ENCODE results near the gene PARS2. TPM values are rescaled to one million over a fixed set of nuclear protein-coding genes. Genes with fewer than 3 reads are reported as not detected.
"Not testable (repeated sequence)": the region's sequence is repeated elsewhere in the genome, so short reads cannot be mapped to it uniquely, and the experiment has no call there.

The PARS2 gene
- total and polyA plus RNA-seq, 12 donors = 1.2 to 16.1 (median 7.5) TPM

DNA sequence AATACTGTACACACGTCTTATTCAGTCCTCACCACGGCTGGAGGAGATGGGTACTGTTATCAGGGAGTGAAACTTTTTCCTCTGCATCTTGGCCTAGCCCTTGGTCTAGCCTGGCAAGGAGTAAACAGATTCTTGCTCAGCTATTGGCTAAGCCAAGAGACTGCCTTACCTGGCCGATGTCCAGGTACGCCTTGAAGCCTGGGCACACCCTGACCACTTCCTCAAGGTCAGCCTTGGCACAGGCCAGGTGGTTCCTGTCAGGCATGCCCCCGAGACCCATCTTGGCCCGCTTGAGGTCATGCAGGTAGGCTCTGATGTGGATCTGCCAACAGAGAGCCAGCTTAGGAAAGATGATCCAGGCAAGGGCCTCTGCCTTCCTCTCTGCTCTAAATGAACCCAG is 17.8 kb upstream of the PARS2 start:
- H3K27ac ChIP-seq = no peak overlapping the region
- no peaks in the 10 kb centered on the region for H3K36me3 ChIP-seq (replicated peaks in 1 of 2)
- H3K27me3 ChIP-seq = peaks cover 9% of the 10 kb centered on the region
- no peak overlapping the region for H3K4me3 ChIP-seq
- intact Hi-C loops (cut with DNase I) = no loop called here
- H3K9me3 ChIP-seq (replicated peaks in 1 of 3) = no peaks in the 10 kb centered on the region
- TF ChIP-seq POLR2A (IDR thresholded peaks at IDR 0.05) (no peak), CTCF (IDR thresholded peaks at IDR 0.05) (no peak)
- 78 to 88% (median 83%) methylated on average over 2 to 6 of the region's 6 CpGs for WGBS, 4 donors
- H3K4me1 ChIP-seq (replicated peaks in 1 of 2) = no peaks in the 10 kb centered on the region
- no peak for DNase-seq

- DNase-seq = no peak
- no peak overlapping the region for H3K27ac ChIP-seq
- H3K4me1 ChIP-seq (replicated peaks in 1 of 2) = no peaks in the 10 kb centered on the region
- intact Hi-C loops (cut with DNase I) = no loop called here
- WGBS, 4 donors = 23 to 39% (median 31%) methylated on average over 18 to 74 of the region's 74 CpGs
- H3K27me3 ChIP-seq = peaks cover 9% of the 10 kb centered on the region
- no peaks in the 10 kb centered on the region for H3K9me3 ChIP-seq (replicated peaks in 1 of 3)
- H3K36me3 ChIP-seq (replicated peaks in 1 of 2) = no peaks in the 10 kb centered on the region
- H3K4me3 ChIP-seq = no peak overlapping the region
- TF ChIP-seq POLR2A (IDR thresholded peaks at IDR 0.05) (no peak), CTCF (IDR thresholded peaks at IDR 0.05) (no peak)
Measured at GRCh38 chr1:54781023-54781723, 16.9 kb upstream of the PARS2 start.

GRCh38 chr1:54777431-54777830 is 13.1 kb upstream of the PARS2 start:
- 78 to 84% (median 82%) methylated on average over 3 to 4 of the region's 4 CpGs for WGBS, 4 donors
- TF ChIP-seq CTCF (IDR thresholded peaks at IDR 0.05) (no peak), POLR2A (IDR thresholded peaks at IDR 0.05) (no peak)
- no peak overlapping the region for H3K4me3 ChIP-seq
- H3K4me1 ChIP-seq (replicated peaks in 1 of 2) = no peaks in the 10 kb centered on the region
- no peak overlapping the region for H3K27ac ChIP-seq
- peaks cover 9% of the 10 kb centered on the region for H3K27me3 ChIP-seq
- H3K36me3 ChIP-seq (replicated peaks in 1 of 2) = no peaks in the 10 kb centered on the region
- no peaks in the 10 kb centered on the region for H3K9me3 ChIP-seq (replicated peaks in 1 of 3)
- no peak for DNase-seq
- intact Hi-C loops (cut with DNase I) = no loop called here

GRCh38 chr1:54777011-54777410 is 12.7 kb upstream of the PARS2 start:
- intact Hi-C loops (cut with DNase I) = no loop called here
- no peak overlapping the region for H3K27ac ChIP-seq
- 65 to 80% (median 71%) methylated on average over 4 of the region's 4 CpGs for WGBS, 4 donors

DNA sequence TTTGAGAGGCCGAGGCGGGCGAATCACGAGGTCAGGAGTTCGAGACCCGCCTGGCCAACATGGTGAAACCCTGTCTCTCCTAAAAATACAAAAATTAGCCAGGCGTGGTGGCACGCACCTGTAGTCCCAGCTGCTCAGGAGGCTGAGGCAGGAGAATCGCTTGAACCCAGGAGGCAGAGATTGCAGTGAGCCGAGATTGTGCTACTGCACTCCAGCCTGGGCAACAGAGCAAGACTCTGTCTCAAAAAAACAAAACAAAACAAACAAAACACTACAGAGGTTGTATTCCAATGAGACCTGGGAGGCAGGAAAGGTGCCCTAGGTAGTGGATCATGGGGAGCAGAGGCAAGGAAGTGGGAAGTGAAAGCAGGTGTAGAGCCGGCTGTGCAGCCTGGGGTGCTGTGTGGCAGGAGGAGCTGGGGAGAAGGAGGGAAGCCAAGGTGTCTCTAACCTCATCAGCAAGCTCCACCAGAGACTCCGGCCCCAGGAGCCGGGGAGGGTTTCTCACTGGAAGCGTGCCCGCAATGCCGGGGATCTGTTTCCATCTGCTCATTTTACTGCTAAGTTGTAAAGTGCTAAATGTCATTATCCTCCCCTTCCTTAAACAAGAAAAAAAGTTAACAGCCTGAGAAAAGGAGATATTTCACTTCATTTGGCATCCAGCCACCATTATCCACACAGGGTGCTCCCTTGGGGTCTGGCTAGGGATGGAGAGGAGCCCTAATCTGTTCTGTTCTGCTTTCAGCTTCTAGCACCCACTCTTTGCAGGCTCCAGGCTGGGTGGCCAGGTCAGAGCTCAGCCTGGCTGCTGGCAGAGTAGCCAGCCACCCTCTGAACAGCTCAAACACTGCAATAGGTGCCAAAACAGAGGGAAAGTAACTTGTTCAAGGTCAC is 11.8 kb upstream of the PARS2 start:
- WGBS, 4 donors = 78 to 86% (median 84%) methylated on average over 16 of the region's 16 CpGs
- H3K27ac ChIP-seq; DNase-seq; H3K27me3 ChIP-seq; H3K4me1 ChIP-seq (replicated peaks in 1 of 2); H3K9me3 ChIP-seq (replicated peaks in 1 of 3); intact Hi-C loops (cut with DNase I); H3K4me3 ChIP-seq; H3K36me3 ChIP-seq (replicated peaks in 1 of 2): not testable (repeated sequence)

More at GRCh38 chr1:54777011-54777410, 12.7 kb upstream of the PARS2 start:
- H3K9me3 ChIP-seq (replicated peaks in 1 of 3) = no peaks in the 10 kb centered on the region
- TF ChIP-seq CTCF (IDR thresholded peaks at IDR 0.05) = no peak
- peaks cover 9% of the 10 kb centered on the region for H3K27me3 ChIP-seq
- no peak overlapping the region for H3K4me3 ChIP-seq
- no peak for DNase-seq
- H3K36me3 ChIP-seq (replicated peaks in 1 of 2) = no peaks in the 10 kb centered on the region
- H3K4me1 ChIP-seq (replicated peaks in 1 of 2) = no peaks in the 10 kb centered on the region
